Spleen (tissue), 11 donors: ENCODE results near the gene OPCML. TPM values are rescaled to one million over a fixed set of nuclear protein-coding genes. Genes with fewer than 3 reads are reported as not detected.

Experiments
- DNase-seq: peaks from one replicate; pipeline ENCODE4 v3.0.0-alpha.2; 2020
- H3K27ac ChIP-seq, 8 donors: fragments of 200-600 bp; sonication (generic) in 7 of 8; 1 replicate in 4 of 8; 2 replicates in 4 of 8; pipeline versions ENCODE4 v1.5.0 to v1.8.0; 2016 to 2021; ENCODE audit warnings: inconsistent platforms in 4 of 8, mild to moderate bottlenecking in 4 of 8, moderate library complexity in 1 of 8
- H3K27me3 ChIP-seq, 7 donors: fragments of 200-600 bp; sonication (generic) in 6 of 7; replicated peaks in 1 of 7; 1 replicate in 4 of 7; 2 replicates in 3 of 7; pipeline versions ENCODE4 v1.5.0 to v1.8.0; 2016 to 2021; ENCODE audit warnings: inconsistent platforms in 3 of 7, mild to moderate bottlenecking in 1 of 7
- H3K36me3 ChIP-seq, 6 donors: fragments of 200-600 bp; sonication (generic) in 5 of 6; 1 replicate in 4 of 6; 2 replicates in 2 of 6; pipeline versions ENCODE4 v1.5.0 to v1.8.0; 2016 to 2021; ENCODE audit warnings: inconsistent platforms in 2 of 6
- H3K4me1 ChIP-seq, 6 donors: fragments of 200-600 bp; sonication (generic) in 5 of 6; 1 replicate in 3 of 6; 2 replicates in 3 of 6; pipeline versions ENCODE4 v1.5.0 to v1.8.0; 2016 to 2021; ENCODE audit warnings: inconsistent platforms in 3 of 6
- H3K4me3 ChIP-seq, 8 donors: fragments of 200-600 bp; sonication (generic) in 7 of 8; 1 replicate in 4 of 8; 2 replicates in 4 of 8; pipeline versions ENCODE4 v1.5.0 to v1.8.0; 2016 to 2021; ENCODE audit warnings: inconsistent platforms in 4 of 8, mild to moderate bottlenecking in 4 of 8, moderate library complexity in 2 of 8
- H3K9me3 ChIP-seq, 8 donors: fragments of 200-600 bp; sonication (generic) in 7 of 8; 1 replicate in 4 of 8; 2 replicates in 4 of 8; pipeline versions ENCODE4 v1.5.0 to v1.8.0; 2016 to 2021; ENCODE audit warnings: inconsistent platforms in 4 of 8
- CTCF ChIP-seq, 11 experiments: fragments of 200-600 bp in 7 of 11; fragments of 450-650 bp in 4 of 11; sonication (generic) in 4 of 11; IDR thresholded peaks in 8 of 11; conservative IDR thresholded peaks in 3 of 11; 1 replicate in 7 of 11; 2 replicates in 4 of 11; pipeline versions ENCODE4 v1.4.0 to v1.8.0; 2016 to 2021; ENCODE audit warnings: antibody characterized with exemption in 11 of 11, inconsistent platforms in 4 of 11, mild to moderate bottlenecking in 1 of 11
- POLR2A ChIP-seq, 3 donors: fragments of 450-650 bp; IDR thresholded peaks; one replicate each; pipeline ENCODE4 v1.5.1; 2017; ENCODE audit warnings: antibody characterized with exemption in 3 of 3, mild to moderate bottlenecking in 1 of 3
- POLR2AphosphoS5 ChIP-seq, 3 donors: sonication (generic); formaldehyde crosslinking; IDR thresholded peaks; one replicate each; pipeline ENCODE4 v1.5.1; 2017; ENCODE audit warnings: antibody characterized with exemption in 3 of 3
- whole genome bisulfite sequencing, 5 donors: extraction: QIAGEN DNeasy Blood & Tissue Kit in 3 of 5; methylation state at CpG; one replicate each; pipeline versions ENCODE4 v1.1.5 to v1.1.7; 2013 to 2018; 5-methylcytosine and 5-hydroxymethylcytosine counted together
- intact Hi-C: fragments of 100-400 bp; cut with DNase I; formaldehyde crosslinking; loops from one replicate; pipeline ENCODE4 v1.15.0; 2023; ENCODE audit warnings: low total_unique reads
- polyA plus RNA-seq, 3 donors: library from polyadenylated mRNA; stranded (reverse); fragments of 200-250 nt; gene quantifications; one replicate each; pipeline ENCODE4 v1.2.1, GENCODE V29; 2013
- total RNA-seq, 7 donors: library from RNA; depleted of rRNA in 3 of 7; stranded (reverse); fragments of >200 nt in 3 of 7; fragmentation: NEBNext Ultra II Directional in 4 of 7; extraction: Animal tissue kit (Norgen Biotek cat#: 25700) in 4 of 7; gene quantifications; one replicate each; pipeline versions ENCODE4 v1.1.0 to v1.2.1, GENCODE V29; 2016 to 2021
- donor health status: healthy with polysubstance abuse.
- donor health status: DM: no; HTN: no; CAD: no; lungs with moderate emphysema.
- donor health status: DM: no; HTN: no; CAD: no.
- donor health status: Bipolar disorder and iron deficiency.
- donor health status: healthy.
- donor health status: DM: no; HTN: no; CAD: no.
- donor health status: DM: yes; HTN: yes; CAD: no.

Gene OPCML
- total and polyA plus RNA-seq, 10 donors = 0.09 to 10.7 (median 3.1) TPM

- TF ChIP-seq CTCF (IDR thresholded peaks at IDR 0.05 in 8 of 11, conservative IDR thresholded peaks at IDR 0.05 in 3 of 11) (no peak), POLR2AphosphoS5 (IDR thresholded peaks at IDR 0.05) (no peak), POLR2A (IDR thresholded peaks at IDR 0.05) (no peak)
- intact Hi-C loops = no loop called here
- DNase-seq = no peak
- Histone ChIP-seq H3K27ac (no peak overlapping the region), H3K9me3 (peaks cover 0 to 31% (median 6%) of the 10 kb centered on the region in 8 donors), H3K4me1 (no peaks in the 10 kb centered on the region), H3K27me3 (no peaks in the 10 kb centered on the region), H3K36me3 (no peaks in the 10 kb centered on the region), H3K4me3 (no peak overlapping the region)
- WGBS, 5 donors = 88 to 98% (median 89%) methylated on average over 5 of the region's 5 CpGs
These were observed 768.8 kb downstream of the OPCML start for GRCh38 chr11:132763503-132763902.

- TF ChIP-seq POLR2A (IDR thresholded peaks at IDR 0.05) = no peak
- no peak for TF ChIP-seq CTCF (IDR thresholded peaks at IDR 0.05 in 8 of 11, conservative IDR thresholded peaks at IDR 0.05 in 3 of 11)
- no peak for TF ChIP-seq POLR2AphosphoS5 (IDR thresholded peaks at IDR 0.05)
- Histone ChIP-seq H3K27me3 (no peaks in the 10 kb centered on the region), H3K4me3 (no peak overlapping the region), H3K36me3 (no peaks in the 10 kb centered on the region), H3K27ac (no peak overlapping the region), H3K4me1 (no peaks in the 10 kb centered on the region), H3K9me3 (peaks cover 0 to 29% (median 16%) of the 10 kb centered on the region in 8 donors)
- intact Hi-C loops = no loop called here
- WGBS, 5 donors = 79 to 93% (median 87%) methylated on average over 5 of the region's 5 CpGs
- DNase-seq = no peak
These were observed 776.4 kb downstream of the OPCML start for GRCh38 chr11:132755934-132756333.

- no peak overlapping the region for H3K4me3 ChIP-seq
- H3K4me1 ChIP-seq = no peaks in the 10 kb centered on the region
- no peak for DNase-seq
- H3K9me3 ChIP-seq = peaks cover 0 to 7% (median 0%) of the 10 kb centered on the region in 8 donors
- intact Hi-C loops = no loop called here
- H3K27ac ChIP-seq = no peak overlapping the region
- TF ChIP-seq POLR2A (IDR thresholded peaks at IDR 0.05) (no peak), POLR2AphosphoS5 (IDR thresholded peaks at IDR 0.05) (no peak), CTCF (IDR thresholded peaks at IDR 0.05 in 8 of 11, conservative IDR thresholded peaks at IDR 0.05 in 3 of 11) (no peak)
- no peaks in the 10 kb centered on the region for H3K36me3 ChIP-seq
- no peaks in the 10 kb centered on the region for H3K27me3 ChIP-seq
- 60 to 68% (median 61%) methylated on average over 3 of the region's 3 CpGs for WGBS, 5 donors
These were observed 780.6 kb downstream of the OPCML start for GRCh38 chr11:132751516-132752250.

GRCh38 chr11:132746305-132746704 is 786.0 kb downstream of the OPCML start:
- intact Hi-C loops = no loop called here
- no peak for DNase-seq
- H3K27me3 ChIP-seq = no peaks in the 10 kb centered on the region
- H3K27ac ChIP-seq = no peak overlapping the region
- no peaks in the 10 kb centered on the region for H3K36me3 ChIP-seq
- TF ChIP-seq POLR2AphosphoS5 (IDR thresholded peaks at IDR 0.05) = no peak
- TF ChIP-seq CTCF (IDR thresholded peaks at IDR 0.05 in 8 of 11, conservative IDR thresholded peaks at IDR 0.05 in 3 of 11) = no peak
- no peak for TF ChIP-seq POLR2A (IDR thresholded peaks at IDR 0.05)
- WGBS, 5 donors = 63 to 83% (median 76%) methylated on average over 5 of the region's 5 CpGs
- no peaks in the 10 kb centered on the region for H3K9me3 ChIP-seq
- H3K4me3 ChIP-seq = no peak overlapping the region
- no peaks in the 10 kb centered on the region for H3K4me1 ChIP-seq
